H1 (cell line): ENCODE data around the gene OTOF. TPM values are rescaled to one million over a fixed set of nuclear protein-coding genes. Genes with fewer than 3 reads are reported as not detected.

Source experiments
- CTCF ChIA-PET: fragments of 300-600 bp; sonication (Branson Sonifier 250); formaldehyde crosslinking; loops from one replicate; lab custom pipeline; 2021; ENCODE audit not compliant: partially characterized antibody; lab: Charles Lee
- POLR2A ChIA-PET: fragments of 300-600 bp; sonication (Branson Sonifier 250); formaldehyde crosslinking; loops from one replicate; lab custom pipeline; 2021; ENCODE audit warnings: inconsistent platforms; ENCODE audit not compliant: partially characterized antibody; lab: Charles Lee
- DNase-seq, 2 experiments: peaks; one replicate each; pipeline versions ENCODE4 v3.0.0 to v3.0.0-alpha.2; 2010 to 2022; ENCODE audit warnings: low spot score in 2 of 2, low read depth in 1 of 2, mixed read lengths in 1 of 2
- FAIRE-seq: peaks from 2 replicates; lab custom pipeline; 2011; peaks lifted over from hg19 to GRCh38; lab: Jason Lieb, UNC
- H2AFZ ChIP-seq: 2 replicates; pipeline ENCODE4 v1.8.1; 2012; ENCODE audit warnings: low read length, inconsistent platforms
- H2AK5ac ChIP-seq: 2 replicates; pipeline ENCODE4 v1.6.1; 2013; ENCODE audit warnings: low read depth, low read length
- H2BK120ac ChIP-seq: replicated peaks from 2 replicates; pipeline ENCODE3; 2013; ENCODE audit warnings: low read depth, low read length, inconsistent platforms
- H2BK12ac ChIP-seq: 2 replicates; pipeline ENCODE4 v1.6.1; 2013; ENCODE audit warnings: low read depth, low read length
- H2BK15ac ChIP-seq: 2 replicates; pipeline ENCODE4 v1.6.1; 2013; ENCODE audit warnings: low read length
- H2BK20ac ChIP-seq: 2 replicates; pipeline ENCODE4 v1.6.1; 2013; ENCODE audit warnings: low read length
- H2BK5ac ChIP-seq: 2 replicates; pipeline ENCODE4 v1.6.1; 2013; ENCODE audit warnings: low read depth, low read length
- H3K14ac ChIP-seq: 2 replicates; pipeline ENCODE4 v1.6.1; 2013; ENCODE audit warnings: inconsistent platforms; ENCODE audit not compliant: insufficient read length
- H3K18ac ChIP-seq: 2 replicates; pipeline ENCODE4 v1.6.1; 2013; ENCODE audit warnings: low read length; ENCODE audit errors: extremely low read depth
- H3K23ac ChIP-seq: 2 replicates; pipeline ENCODE4 v1.6.1; 2013; ENCODE audit warnings: inconsistent platforms; ENCODE audit not compliant: insufficient read length
- H3K23me2 ChIP-seq: 2 replicates; pipeline ENCODE4 v1.6.1; 2013; ENCODE audit warnings: low read depth, low read length
- H3K27ac ChIP-seq: 2 replicates; pipeline ENCODE4 v1.6.1; 2011; ENCODE audit warnings: low read depth, low read length, inconsistent platforms
- H3K27me3 ChIP-seq, 4 experiments: replicated peaks in 1 of 4; 1 replicate in 1 of 4; 2 replicates in 3 of 4; pipeline versions ENCODE4 v1.6.1 to v1.8.1; 2011 to 2013; ENCODE audit warnings: low read length in 3 of 4, mild to moderate bottlenecking in 3 of 4, inconsistent platforms in 2 of 4, mixed read lengths in 2 of 4, moderate library complexity in 1 of 4; ENCODE audit not compliant: control insufficient read depth in 3 of 4, insufficient read depth in 3 of 4; ENCODE audit errors: extremely low read depth in 1 of 4
- H3K36me3 ChIP-seq, 4 experiments: 2 replicates each; pipeline versions ENCODE4 v1.6.1 to v1.8.1; 2011 to 2013; ENCODE audit warnings: mild to moderate bottlenecking in 4 of 4, low read length in 3 of 4, moderate library complexity in 2 of 4, control low read depth in 1 of 4, inconsistent platforms in 1 of 4; ENCODE audit not compliant: insufficient read depth in 4 of 4, control insufficient read depth in 2 of 4
- H3K4ac ChIP-seq: replicated peaks from 2 replicates; pipeline ENCODE3; 2013; ENCODE audit warnings: low read length, low read depth, mixed read lengths, inconsistent platforms; ENCODE audit not compliant: insufficient read length
- H3K4me1 ChIP-seq, 4 experiments: replicated peaks in 1 of 4; 1 replicate in 1 of 4; 2 replicates in 3 of 4; pipeline versions ENCODE4 v1.6.1 to v1.8.1; 2011 to 2013; ENCODE audit warnings: low read length in 3 of 4, inconsistent platforms in 2 of 4, mixed read lengths in 1 of 4; ENCODE audit not compliant: insufficient read depth in 4 of 4, control insufficient read depth in 3 of 4
- H3K4me2 ChIP-seq, 2 experiments: 2 replicates each; pipeline versions ENCODE4 v1.6.1 to v1.8.1; 2011 to 2013; ENCODE audit warnings: low read depth in 2 of 2, low read length in 2 of 2, control low read depth in 1 of 2, inconsistent platforms in 1 of 2, mild to moderate bottlenecking in 1 of 2; ENCODE audit not compliant: insufficient read depth in 1 of 2
- H3K4me3 ChIP-seq, 4 experiments: fragments of 200-600, 300-600 bp in 1 of 4; sonication (generic), shearing (Covaris generic), sonication (Bioruptor Twin) in 1 of 4; 2 replicates each; pipeline versions ENCODE4 v1.5.1 to v1.8.1; 2011 to 2016; ENCODE audit warnings: low read length in 4 of 4, low read depth in 3 of 4, control low read depth in 2 of 4, inconsistent platforms in 2 of 4, mild to moderate bottlenecking in 2 of 4, mixed read lengths in 1 of 4, moderate library complexity in 1 of 4; ENCODE audit not compliant: insufficient read depth in 2 of 4; ENCODE audit errors: extremely low read depth in 1 of 4
- H3K56ac ChIP-seq: replicated peaks from 2 replicates; pipeline ENCODE3; 2013; ENCODE audit warnings: low read depth, mild to moderate bottlenecking, mixed read lengths, low read length, inconsistent platforms; ENCODE audit not compliant: insufficient read length
- H3K79me1 ChIP-seq: 2 replicates; pipeline ENCODE4 v1.6.1; 2013; ENCODE audit warnings: low read depth, low read length, control low read depth
- H3K79me2 ChIP-seq, 2 experiments: 2 replicates each; pipeline versions ENCODE4 v1.6.1 to v1.8.1; 2012 to 2013; ENCODE audit warnings: low read length in 2 of 2, mild to moderate bottlenecking in 2 of 2, inconsistent platforms in 1 of 2; ENCODE audit not compliant: insufficient read depth in 2 of 2, control insufficient read depth in 1 of 2
- H3K9ac ChIP-seq, 4 experiments: replicated peaks in 1 of 4; 1 replicate in 1 of 4; 2 replicates in 3 of 4; pipeline versions ENCODE4 v1.6.1 to v1.8.1; 2011 to 2013; ENCODE audit warnings: low read depth in 3 of 4, low read length in 3 of 4, control low read depth in 2 of 4, mild to moderate bottlenecking in 2 of 4, moderate library complexity in 2 of 4, inconsistent platforms in 1 of 4; ENCODE audit errors: extremely low read depth in 1 of 4
- H3K9me3 ChIP-seq, 2 experiments: 2 replicates each; pipeline versions ENCODE4 v1.6.1 to v1.8.1; 2012 to 2013; ENCODE audit warnings: mild to moderate bottlenecking in 2 of 2, moderate library complexity in 2 of 2, control low read depth in 1 of 2, inconsistent platforms in 1 of 2, low read depth in 1 of 2, low read length in 1 of 2, mixed read lengths in 1 of 2; ENCODE audit not compliant: insufficient read depth in 2 of 2
- H4K20me1 ChIP-seq, 2 experiments: replicated peaks in 1 of 2; 2 replicates each; pipeline versions ENCODE3 to v1.8.1; 2011 to 2013; ENCODE audit warnings: inconsistent platforms in 2 of 2, low read length in 2 of 2, mild to moderate bottlenecking in 1 of 2; ENCODE audit not compliant: insufficient read depth in 2 of 2, control insufficient read depth in 1 of 2
- H4K5ac ChIP-seq: 2 replicates; pipeline ENCODE4 v1.6.1; 2013; ENCODE audit warnings: low read length, low read depth, mixed read lengths, inconsistent platforms; ENCODE audit not compliant: insufficient read length
- H4K8ac ChIP-seq: 2 replicates; pipeline ENCODE4 v1.8.0; 2013; ENCODE audit warnings: mild to moderate bottlenecking, moderate library complexity, low read length, inconsistent platforms; ENCODE audit not compliant: insufficient read depth; ENCODE audit errors: extremely low read depth
- H4K91ac ChIP-seq: replicated peaks from 2 replicates; pipeline ENCODE3; 2013; ENCODE audit warnings: low read length, mixed read lengths, inconsistent platforms; ENCODE audit not compliant: insufficient read length
- CREB1 ChIP-seq: IDR thresholded peaks from 2 replicates; pipeline ENCODE4 v1.6.1; 2012; ENCODE audit warnings: inconsistent platforms
- MAFK ChIP-seq: IDR thresholded peaks from 2 replicates; pipeline ENCODE4 v1.6.1; 2012; ENCODE audit warnings: low read depth, mild to moderate bottlenecking, improper control_type of control experiment, low read length
- NRF1 ChIP-seq: IDR thresholded peaks from 2 replicates; pipeline ENCODE4 v1.6.1; 2011; ENCODE audit warnings: mild to moderate bottlenecking, low read depth, low read length, improper control_type of control experiment
- PHF8 ChIP-seq: fragments of 200-600 bp; sonication (generic); conservative IDR thresholded peaks from 2 replicates; pipeline ENCODE4 v1.7.1; 2012; ENCODE audit warnings: low read depth, mild to moderate bottlenecking, inconsistent platforms, low read length, moderate library complexity
- WGBS, 2 experiments: shearing (Covaris generic) in 1 of 2; methylation state at CpG; one replicate each; pipeline versions ENCODE4 v1.1.6 to v1.1.7; 2013 to 2015; ENCODE audit warnings: low lambda C conversion rate in 2 of 2, mixed read lengths in 2 of 2, inconsistent platforms in 1 of 2, low coverage in 1 of 2, missing lambda C conversion rate in 1 of 2; ENCODE audit not compliant: insufficient replicate concordance in 2 of 2, insufficient coverage in 1 of 2, insufficient read length in 1 of 2; ENCODE audit errors: extremely low coverage in 1 of 2, missing lambda C conversion rate in 1 of 2; 5-methylcytosine and 5-hydroxymethylcytosine counted together
- polyA plus RNA-seq, 7 experiments: library from polyadenylated mRNA; depleted of rRNA in 3 of 7; stranded (reverse) in 5 of 7; unstranded in 2 of 7; fragments of >200 nt in 5 of 7; fragments of 200-250 nt in 2 of 7; gene quantifications; 1 replicate in 5 of 7; 2 replicates in 1 of 7; 4 replicates in 1 of 7; pipeline versions ENCODE4 v1.2.1 to v1.2.3, GENCODE V29; 2011 to 2013; ENCODE audit warnings: missing spikeins in 2 of 7, mixed read lengths in 2 of 7
- total RNA-seq: library from RNA; stranded (reverse); fragmentation: NEBNext Ultra II Directional; extraction: Animal tissue kit (Norgen Biotek cat#: 25700); gene quantifications from 2 replicates; pipeline ENCODE4 v1.2.1, GENCODE V29; 2021

The OTOF gene
- total and polyA plus RNA-seq, 2 of the 8 experiments (the other 6 are each of a cell fraction or from before 2014, with no cell fraction given) = 0.06 TPM; not detected in 1

DNA sequence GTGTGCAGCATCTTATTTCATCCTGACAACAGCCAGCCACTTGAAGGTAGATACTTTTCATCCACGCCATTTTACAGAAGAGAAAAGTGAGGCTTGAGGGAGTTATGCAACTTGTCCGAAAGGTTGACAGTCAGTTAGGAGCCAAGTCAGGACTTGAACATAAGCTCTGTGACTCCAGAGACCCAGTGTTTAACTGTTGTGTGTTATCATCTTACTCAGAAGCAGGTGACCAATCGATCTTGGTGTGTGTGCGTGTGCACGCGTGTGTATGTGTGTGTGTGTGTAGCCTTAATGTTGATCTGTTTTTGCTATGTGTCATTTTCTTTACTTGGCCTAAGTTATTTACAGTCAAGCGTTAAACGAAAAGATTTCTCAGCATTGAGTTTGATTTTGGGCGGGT lies 54.2 kb downstream of the OTOF start:
- Histone ChIP-seq H2AK5ac (no peak overlapping the region), H2BK15ac (peak overlapping the region; percentile 18; the same call in 1 of the 2 replicates), H3K56ac (no peak overlapping the region), H4K5ac (no peak overlapping the region), H3K9me3 (no peaks in the 10 kb centered on the region), H2BK120ac (no peak overlapping the region), H3K79me1 (no peaks in the 10 kb centered on the region), H3K18ac (no peak overlapping the region), H3K23me2 (no peaks in the 10 kb centered on the region), H4K20me1 (no peaks in the 10 kb centered on the region), H2BK12ac (no peak overlapping the region), H3K4me1 (peaks cover 0 to 6% (median under 1%) of the 10 kb centered on the region in 4 experiments; a peak in 1 of 7 replicates), H2BK5ac (no peak overlapping the region), H3K23ac (no peak overlapping the region), H2AFZ (no peak overlapping the region; the same call in 1 of the 2 replicates), H3K27me3 (no peaks in the 10 kb centered on the region; a peak in 1 of 7 replicates), H4K91ac (no peak overlapping the region), H3K27ac (no peak overlapping the region), H3K36me3 (no peaks in the 10 kb centered on the region), H3K14ac (no peak overlapping the region), H3K9ac (no peak overlapping the region), H3K4me3 (no peak overlapping the region), H3K79me2 (no peaks in the 10 kb centered on the region), H2BK20ac (no peak overlapping the region), H4K8ac (no peak overlapping the region), H3K4me2 (no peak overlapping the region), H3K4ac (no peak overlapping the region)
- ChIA-PET POLR2A (interaction anchor here (1.0 kb wide), 3 partner anchors 11 to 125 kb away, joined by 3 read pairs; no protein-coding TSS in a partner anchor), CTCF (interaction anchor here (1.2 kb wide), 1 partner anchor 161 kb away, joined by 3 read pairs; no protein-coding TSS in a partner anchor)
- DNase-seq (no peak), FAIRE-seq (no peak)
- TF ChIP-seq MAFK (no peak), NRF1 (no peak), CREB1 (no peak), PHF8 (no peak)
- WGBS, 2 experiments = 90% methylated on average over 9 of the region's 9 CpGs; no CpG with 5 or more reads in 1 of the 2 experiments
